ENCODE data around the gene MEA1.

MEA1 gene

DNA sequence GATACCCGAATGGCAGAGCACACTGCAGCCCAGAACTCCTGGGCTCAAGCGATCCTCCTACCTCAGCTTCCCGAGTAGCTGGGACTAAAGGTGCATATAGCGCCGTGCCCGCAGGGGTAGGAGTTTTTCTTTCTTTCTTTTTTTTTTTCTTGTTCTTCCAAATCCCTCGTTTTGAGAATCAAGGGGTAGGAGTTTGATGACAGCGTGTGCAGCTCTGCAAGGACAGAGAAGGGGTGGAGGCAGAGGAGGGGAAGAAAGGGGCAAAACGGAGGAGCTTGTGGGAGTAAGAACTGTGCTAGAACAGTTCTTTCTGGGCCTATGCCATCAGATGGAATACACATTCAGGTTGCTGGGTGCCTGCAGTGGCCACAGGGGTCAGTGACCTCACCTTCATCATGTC, 23.0 kb upstream of the MEA1 start:
- DNase-seq (ENCODE audit: extremely low read depth, insufficient read length), result no peak

DNA sequence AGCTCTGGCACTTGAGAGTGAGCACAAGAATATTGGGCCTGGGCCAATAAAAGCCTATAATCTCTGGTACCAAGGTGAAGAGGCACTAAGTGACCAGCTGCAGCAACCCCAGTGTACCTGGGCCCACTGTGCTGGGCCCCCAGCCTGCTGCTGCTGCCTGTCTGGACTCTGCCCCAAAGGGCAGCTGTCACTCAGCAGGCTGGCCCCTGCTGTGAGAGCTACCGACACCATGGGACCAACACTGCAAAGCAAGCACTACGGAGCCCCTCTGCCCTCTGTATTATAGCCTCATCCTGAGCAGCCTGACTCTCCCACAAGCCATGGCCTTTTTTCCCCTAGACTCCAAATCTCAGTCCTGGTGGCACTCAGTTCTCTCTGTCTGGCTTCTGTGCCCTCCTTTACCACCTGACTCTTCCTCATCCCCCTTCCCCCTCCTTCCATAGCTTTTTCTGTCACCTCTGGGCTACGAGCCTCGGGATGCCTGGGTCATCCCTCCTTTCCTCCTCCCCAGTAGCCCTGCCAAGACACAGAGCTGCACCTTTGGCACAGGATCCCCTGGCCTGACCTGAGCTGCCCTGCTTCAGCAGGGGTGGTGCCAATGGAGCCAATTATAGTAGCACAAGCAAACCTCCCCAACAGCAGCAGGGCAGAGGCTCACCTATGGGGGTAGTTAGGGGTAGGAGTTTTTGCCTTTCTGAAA, 21.9 kb upstream of the MEA1 start:
- peaks cover 25% of the 10 kb centered on the region for H3K36me3 ChIP-seq (ENCODE audit: control insufficient read depth, insufficient read depth, low read length)
- H3K4me3 ChIP-seq (replicated peaks; ENCODE audit: low read depth, low read length), result no peak overlapping the region
- no peaks in the 10 kb centered on the region for H3K27me3 ChIP-seq (replicated peaks; ENCODE audit: control insufficient read depth, insufficient read depth, low read length)
- DNase-seq (ENCODE audit: extremely low read depth, insufficient read length), result no peak
- TF ChIP-seq, protein P1, sequence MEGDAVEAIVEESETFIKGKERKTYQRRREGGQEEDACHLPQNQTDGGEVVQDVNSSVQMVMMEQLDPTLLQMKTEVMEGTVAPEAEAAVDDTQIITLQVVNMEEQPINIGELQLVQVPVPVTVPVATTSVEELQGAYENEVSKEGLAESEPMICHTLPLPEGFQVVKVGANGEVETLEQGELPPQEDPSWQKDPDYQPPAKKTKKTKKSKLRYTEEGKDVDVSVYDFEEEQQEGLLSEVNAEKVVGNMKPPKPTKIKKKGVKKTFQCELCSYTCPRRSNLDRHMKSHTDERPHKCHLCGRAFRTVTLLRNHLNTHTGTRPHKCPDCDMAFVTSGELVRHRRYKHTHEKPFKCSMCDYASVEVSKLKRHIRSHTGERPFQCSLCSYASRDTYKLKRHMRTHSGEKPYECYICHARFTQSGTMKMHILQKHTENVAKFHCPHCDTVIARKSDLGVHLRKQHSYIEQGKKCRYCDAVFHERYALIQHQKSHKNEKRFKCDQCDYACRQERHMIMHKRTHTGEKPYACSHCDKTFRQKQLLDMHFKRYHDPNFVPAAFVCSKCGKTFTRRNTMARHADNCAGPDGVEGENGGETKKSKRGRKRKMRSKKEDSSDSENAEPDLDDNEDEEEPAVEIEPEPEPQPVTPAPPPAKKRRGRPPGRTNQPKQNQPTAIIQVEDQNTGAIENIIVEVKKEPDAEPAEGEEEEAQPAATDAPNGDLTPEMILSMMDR (IDR thresholded peaks at IDR 0.05; ENCODE audit: insufficient read depth, low read length, poor library complexity, severe bottlenecking), result no peak

More for the DNA sequence above, 23.0 kb upstream of the MEA1 start:
- Histone ChIP-seq H3K4me3 (replicated peaks; ENCODE audit: low read depth, low read length) (no peak overlapping the region), H3K36me3 (ENCODE audit: control insufficient read depth, insufficient read depth, low read length) (peaks cover 25% of the 10 kb centered on the region), H3K27me3 (replicated peaks; ENCODE audit: control insufficient read depth, insufficient read depth, low read length) (no peaks in the 10 kb centered on the region)
- TF ChIP-seq, protein P1 (IDR thresholded peaks at IDR 0.05; ENCODE audit: insufficient read depth, low read length, poor library complexity, severe bottlenecking), result no peak

DNA sequence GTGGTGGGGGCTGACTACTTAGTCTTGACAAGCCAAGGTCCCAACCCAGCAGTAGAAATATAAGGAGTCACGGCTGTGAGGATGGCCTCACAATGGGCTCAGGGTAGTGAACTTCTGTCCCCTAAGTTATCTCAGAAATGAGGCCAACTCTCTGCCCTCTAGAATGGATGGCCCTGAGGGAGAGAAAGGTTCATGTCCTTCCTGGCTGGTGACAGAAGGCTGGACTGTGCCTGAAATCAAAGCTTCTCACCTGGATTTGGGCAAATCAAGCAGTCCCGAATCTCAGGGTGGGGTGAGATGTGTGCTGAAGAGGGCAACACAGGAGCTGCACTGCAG, 20.4 kb upstream of the MEA1 start:
- no peak for DNase-seq (ENCODE audit: extremely low read depth, insufficient read length)
- peaks cover 25% of the 10 kb centered on the region for H3K36me3 ChIP-seq (ENCODE audit: control insufficient read depth, insufficient read depth, low read length)
- TF ChIP-seq, protein P1 (IDR thresholded peaks at IDR 0.05; ENCODE audit: insufficient read depth, low read length, poor library complexity, severe bottlenecking), result no peak

DNA sequence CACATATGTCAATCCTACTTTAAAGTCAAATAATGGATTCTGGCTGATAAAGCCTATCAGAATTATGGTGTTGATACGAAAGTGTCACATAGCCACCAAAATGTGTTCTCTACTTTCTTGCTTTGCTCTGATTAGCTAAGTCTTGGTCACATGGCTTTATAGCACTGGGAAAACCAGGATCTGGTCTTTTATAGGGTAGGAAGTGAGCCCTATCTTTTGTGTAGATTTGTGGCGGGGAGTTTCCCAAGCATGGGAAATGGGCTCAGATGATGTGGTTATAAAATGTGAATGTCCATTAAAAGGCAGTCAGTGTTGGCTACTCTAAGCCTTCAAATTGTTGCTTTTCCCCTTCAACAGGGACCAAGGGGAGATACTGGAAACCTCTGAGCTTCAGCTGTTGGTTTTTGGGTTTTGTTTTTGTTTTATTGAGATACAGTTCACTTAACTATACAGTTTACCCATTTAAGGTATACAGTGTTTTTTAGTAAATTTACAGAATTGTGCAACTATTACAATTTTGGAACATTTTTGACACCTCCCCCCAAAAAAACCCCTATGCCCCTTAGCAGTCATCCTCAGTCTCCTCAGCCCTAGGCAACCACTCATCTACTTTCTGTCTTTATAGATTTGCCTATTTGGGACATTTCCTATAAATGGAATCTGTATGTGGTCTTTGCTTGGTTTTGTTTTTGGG, 19.9 kb upstream of the MEA1 start:
- TF ChIP-seq, protein P1 (IDR thresholded peaks at IDR 0.05; ENCODE audit: insufficient read depth, low read length, poor library complexity, severe bottlenecking), result no peak
- Histone ChIP-seq H3K36me3 (ENCODE audit: control insufficient read depth, insufficient read depth, low read length) (peaks cover 27% of the 10 kb centered on the region), H3K27me3 (replicated peaks; ENCODE audit: control insufficient read depth, insufficient read depth, low read length) (no peaks in the 10 kb centered on the region)

More for the DNA sequence above, 20.4 kb upstream of the MEA1 start:
- H3K27me3 ChIP-seq (replicated peaks; ENCODE audit: control insufficient read depth, insufficient read depth, low read length), result no peaks in the 10 kb centered on the region
- no peak overlapping the region for H3K4me3 ChIP-seq (replicated peaks; ENCODE audit: low read depth, low read length)

DNA sequence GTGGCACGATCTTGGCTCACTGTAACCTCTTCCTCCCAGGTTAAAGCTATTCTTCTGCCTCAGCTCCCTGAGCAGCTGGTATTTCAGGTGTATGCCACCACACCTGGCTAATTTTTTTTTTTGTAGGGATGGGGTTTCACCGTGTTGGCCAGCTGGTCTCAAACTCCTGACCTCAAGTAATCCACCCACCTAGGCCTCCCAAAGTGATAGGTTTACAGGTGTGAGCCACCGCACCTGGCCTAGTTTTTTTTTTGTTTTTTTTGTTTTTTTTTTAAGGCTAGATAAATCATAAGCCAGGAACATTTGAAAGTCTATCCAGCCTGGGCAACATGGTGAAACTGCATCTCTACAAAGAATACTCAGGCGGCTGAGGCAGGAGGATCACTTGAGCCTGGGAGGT, 18.6 kb upstream of the MEA1 start:
- TF ChIP-seq, protein P1 (IDR thresholded peaks at IDR 0.05; ENCODE audit: insufficient read depth, low read length, poor library complexity, severe bottlenecking), result no peak
- peaks cover 21% of the 10 kb centered on the region for H3K36me3 ChIP-seq (ENCODE audit: control insufficient read depth, insufficient read depth, low read length)
- no peaks in the 10 kb centered on the region for H3K27me3 ChIP-seq (replicated peaks; ENCODE audit: control insufficient read depth, insufficient read depth, low read length)
- no peak for DNase-seq (ENCODE audit: extremely low read depth, insufficient read length)
- H3K4me3 ChIP-seq (replicated peaks; ENCODE audit: low read depth, low read length), result no peak overlapping the region

More for the DNA sequence above, 19.9 kb upstream of the MEA1 start:
- H3K4me3 ChIP-seq (replicated peaks; ENCODE audit: low read depth, low read length), result no peak overlapping the region
- no peak for DNase-seq (ENCODE audit: extremely low read depth, insufficient read length)

Data from GM06990 (cell line).